Activated CD8-positive, alpha-beta memory T cell treated with anti-CD3 and anti-CD28 coated beads, Interleukin-2, amount 10 ng/mL, durations not matched to agents 7 days and 5 days (primary cell): ENCODE data around the gene GTSF1L. TPM values are rescaled to one million over a fixed set of nuclear protein-coding genes. Genes with fewer than 3 reads are reported as not detected.
"Not testable (repeated sequence)": the region's sequence is repeated elsewhere in the genome, so short reads cannot be mapped to it uniquely, and the experiment has no call there.

ENCODE experiments used
- ATAC-seq: fragments of 150-1000 bp; cut with Tn5 transposase; one replicate; pipeline ENCODE4 v1.10.0; 2021; ENCODE audit warnings: moderate library complexity
- CTCF ChIA-PET: fragments of 350-600 bp; sonication (Branson Sonifier 250); formaldehyde crosslinking; loops from one replicate; lab custom pipeline; 2021; ENCODE audit warnings: antibody characterized with exemption; lab: Charles Lee
- DNase-seq: peaks from one replicate; pipeline ENCODE4 v3.0.0-alpha.2; 2020
- H3K27ac Mint-ChIP-seq: one replicate; pipeline ENCODE4 v1.8.0; 2021; ENCODE audit warnings: mild to moderate bottlenecking, mixed read lengths
- H3K27me3 Mint-ChIP-seq: one replicate; pipeline ENCODE4 v1.8.0; 2021; ENCODE audit warnings: mixed read lengths
- H3K36me3 Mint-ChIP-seq: one replicate; pipeline ENCODE4 v1.8.0; 2021; ENCODE audit warnings: mild to moderate bottlenecking, mixed read lengths
- H3K4me1 Mint-ChIP-seq: one replicate; pipeline ENCODE4 v1.8.0; 2021; ENCODE audit warnings: mixed read lengths
- H3K4me3 Mint-ChIP-seq: one replicate; pipeline ENCODE4 v1.8.0; 2021; ENCODE audit warnings: mild to moderate bottlenecking, moderate library complexity, mixed read lengths
- H3K9me3 Mint-ChIP-seq: one replicate; pipeline ENCODE4 v1.8.0; 2022; ENCODE audit warnings: low read depth, mixed read lengths
- total RNA-seq, 2 experiments: library from RNA; stranded (reverse); gene quantifications; one replicate each; pipeline ENCODE4 v1.2.3, GENCODE V29; 2021

The GTSF1L gene
- total RNA-seq, result under 1 TPM in 1 of 2 experiments, not detected in 1; 0.28 TPM

GRCh38 chr20:43726811-43727338 is at the start of gene GTSF1L:
GTSF1L (minus strand) TSS chr20:43727002; CDS start chr20:43726694, 308 bp downstream.
- CTCF ChIA-PET, result interaction anchor here (1.8 kb wide), 1 partner anchor 390 kb away, joined by 7 read pairs; no protein-coding TSS in a partner anchor
- Mint-ChIP-seq H3K27me3 (peaks cover under 1% of the 10 kb centered on the region), H3K36me3 (peaks cover 2% of the 10 kb centered on the region), H3K9me3 (peaks cover 2% of the 10 kb centered on the region), H3K27ac (no peak within 1 kb of the TSS), H3K4me3 (no peak within 1 kb of the TSS), H3K4me1 (peaks cover 20% of the 10 kb centered on the region)
- DNase-seq, result no peak
- no peak for ATAC-seq

DNA sequence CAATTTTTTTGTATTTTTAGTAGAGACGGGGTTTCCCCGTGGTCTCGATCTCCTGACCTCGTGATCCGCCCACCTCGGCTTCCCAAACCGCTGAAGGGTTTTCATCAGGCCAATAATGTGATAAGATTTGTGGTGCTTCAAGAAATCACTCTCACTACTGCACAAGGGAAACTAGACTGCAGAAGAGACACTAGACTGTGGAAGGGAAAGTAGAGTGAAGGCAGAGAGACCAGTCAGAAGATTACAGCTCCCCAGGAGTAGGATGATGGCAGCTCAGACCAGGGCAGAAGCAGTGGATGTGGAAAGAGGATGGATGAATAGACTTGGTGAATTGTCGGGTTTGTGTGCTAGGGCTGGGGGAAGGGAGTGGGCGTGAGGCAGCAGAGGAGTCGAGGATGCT is 48.0 kb upstream of the GTSF1L start:
- Mint-ChIP-seq H3K27ac (no peak overlapping the region), H3K36me3 (peaks cover 6% of the 10 kb centered on the region), H3K27me3 (peaks cover 70% of the 10 kb centered on the region), H3K4me1 (no peaks in the 10 kb centered on the region), H3K9me3 (peaks cover 6% of the 10 kb centered on the region), H3K4me3 (no peak overlapping the region)
- no peak for DNase-seq
- ATAC-seq, result no peak
- CTCF ChIA-PET, result no interaction called here

DNA sequence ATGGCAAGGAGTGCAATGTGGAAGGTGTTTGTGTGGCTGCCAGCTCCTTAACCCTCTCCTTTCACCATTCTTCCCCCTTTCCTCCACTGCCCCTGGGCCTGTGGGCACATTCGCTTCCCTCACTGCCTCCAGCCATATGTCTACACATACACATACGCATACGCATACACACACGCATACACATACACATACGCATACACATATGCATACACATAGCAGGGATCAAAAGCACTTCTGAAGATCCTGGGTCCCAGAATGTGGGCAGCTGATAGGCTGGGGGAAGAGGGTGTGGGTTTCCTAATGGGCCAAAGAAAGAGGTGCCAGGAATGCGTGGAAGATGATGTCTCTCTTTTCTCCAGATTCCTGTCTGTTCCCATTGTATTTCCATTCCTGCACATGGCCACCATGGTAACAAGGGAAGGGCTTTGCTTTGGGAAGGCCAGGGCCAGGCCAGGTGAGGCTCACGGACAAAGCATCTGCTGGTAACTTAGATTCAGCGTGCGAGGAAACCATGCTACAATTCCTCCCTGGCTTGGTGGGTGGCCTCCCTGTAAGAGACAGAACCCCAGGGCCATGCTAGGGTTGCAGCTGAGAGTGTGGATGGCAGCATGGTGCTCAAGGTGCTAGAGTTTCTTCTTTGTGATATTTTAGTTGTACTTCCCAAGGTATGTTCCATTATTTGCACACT is 44.8 kb upstream of the GTSF1L start:
- Mint-ChIP-seq H3K27ac (no peak overlapping the region), H3K27me3 (peaks cover 73% of the 10 kb centered on the region)
- no peak for ATAC-seq

GRCh38 chr20:43770342-43770741 is 43.5 kb upstream of the GTSF1L start:
- CTCF ChIA-PET, result interaction anchor here (0.7 to 1.1 kb wide), 2 partner anchors 11 to 321 kb away, joined by 4 to 5 read pairs; no protein-coding TSS in a partner anchor
- H3K27ac Mint-ChIP-seq, result no peak overlapping the region
- H3K4me1 Mint-ChIP-seq, result no peaks in the 10 kb centered on the region
- ATAC-seq (no peak), DNase-seq (no peak)
- peaks cover 4% of the 10 kb centered on the region for H3K36me3 Mint-ChIP-seq
- peaks cover 70% of the 10 kb centered on the region for H3K27me3 Mint-ChIP-seq
- no peaks in the 10 kb centered on the region for H3K9me3 Mint-ChIP-seq
- no peak overlapping the region for H3K4me3 Mint-ChIP-seq

More for the DNA sequence above, 44.8 kb upstream of the GTSF1L start:
- DNase-seq, result no peak
- Mint-ChIP-seq H3K9me3 (peaks cover 1% of the 10 kb centered on the region), H3K36me3 (peaks cover 4% of the 10 kb centered on the region), H3K4me3 (no peak overlapping the region), H3K4me1 (no peaks in the 10 kb centered on the region)
- CTCF ChIA-PET, result interaction anchor here (0.6 to 1.0 kb wide), 2 partner anchors 20 to 312 kb away, joined by 3 read pairs; no protein-coding TSS in a partner anchor

DNA sequence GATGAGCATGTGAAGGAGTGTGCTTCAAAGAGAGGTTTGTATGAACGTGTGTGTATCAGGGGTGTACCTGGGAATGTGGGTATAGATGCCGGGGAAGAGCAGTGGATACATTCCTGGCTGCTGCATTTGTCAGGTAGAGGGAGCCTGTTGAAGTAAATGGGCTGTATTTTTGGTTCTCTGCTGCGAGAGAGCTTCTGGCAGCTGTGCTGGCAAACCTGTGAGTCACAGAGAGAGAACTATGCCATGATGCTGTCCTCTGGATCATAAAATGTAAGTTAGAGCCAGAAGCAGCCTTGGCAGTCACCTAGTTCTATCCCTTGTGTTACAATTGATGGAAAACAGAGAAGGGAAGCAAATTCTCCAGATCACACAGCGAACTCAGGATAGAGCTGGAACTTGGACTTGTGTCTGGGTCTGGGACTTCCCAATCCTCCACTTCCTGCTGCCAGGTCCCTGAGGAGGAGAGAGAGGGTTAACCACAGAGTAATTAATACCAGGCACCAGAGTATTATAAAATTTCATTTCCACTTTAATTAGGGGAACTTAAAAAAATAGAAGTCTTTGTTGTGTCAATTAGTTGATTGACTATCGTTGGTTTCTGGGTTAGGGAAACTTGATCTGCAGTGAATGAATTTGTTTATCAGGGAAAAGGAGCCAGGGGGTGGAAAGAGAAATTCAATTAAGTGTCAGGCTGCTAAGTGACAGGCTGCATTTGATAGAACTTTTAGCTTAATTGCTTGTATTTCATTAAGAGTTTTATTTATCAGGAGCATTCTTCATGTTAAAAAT is 41.1 kb upstream of the GTSF1L start:
- H3K36me3 Mint-ChIP-seq, result peaks cover 1% of the 10 kb centered on the region
- CTCF ChIA-PET, result interaction anchor here (0.8 kb wide), 1 partner anchor 54 kb away, joined by 3 read pairs; no protein-coding TSS in a partner anchor
- H3K9me3 Mint-ChIP-seq, result no peaks in the 10 kb centered on the region
- DNase-seq (no peak), ATAC-seq (no peak)
- H3K4me3 Mint-ChIP-seq, result no peak overlapping the region
- H3K27ac Mint-ChIP-seq, result no peak overlapping the region
- peaks cover 59% of the 10 kb centered on the region for H3K27me3 Mint-ChIP-seq
- H3K4me1 Mint-ChIP-seq, result no peaks in the 10 kb centered on the region

DNA sequence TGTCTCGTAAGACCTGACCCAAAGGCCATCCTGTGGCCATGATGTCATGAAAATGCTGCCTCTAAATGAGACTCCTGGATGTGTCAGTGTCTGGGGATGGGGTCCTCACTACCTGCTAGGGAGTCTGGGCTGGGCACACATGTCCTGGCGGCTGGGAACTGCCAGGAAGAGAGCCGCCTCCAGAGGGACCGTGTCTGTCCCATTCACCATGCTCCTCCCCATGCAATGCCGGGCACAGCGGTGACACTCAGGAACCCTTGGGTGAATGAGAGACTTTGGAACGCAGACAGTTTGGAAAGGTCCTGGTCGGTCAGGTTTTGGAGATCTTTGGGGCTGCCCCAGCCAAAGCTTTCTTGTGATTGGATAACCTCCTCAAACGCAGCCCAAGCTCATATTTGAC is 40.1 kb upstream of the GTSF1L start:
- no peak for ATAC-seq
- CTCF ChIA-PET, result no interaction called here
- DNase-seq, result no peak
- H3K4me1 Mint-ChIP-seq, result no peaks in the 10 kb centered on the region
- H3K4me3 Mint-ChIP-seq, result no peak overlapping the region
- peaks cover 1% of the 10 kb centered on the region for H3K36me3 Mint-ChIP-seq
- no peak overlapping the region for H3K27ac Mint-ChIP-seq
- no peaks in the 10 kb centered on the region for H3K9me3 Mint-ChIP-seq
- peaks cover 51% of the 10 kb centered on the region for H3K27me3 Mint-ChIP-seq

GRCh38 chr20:43766385-43766784 is 39.6 kb upstream of the GTSF1L start:
- H3K4me3 Mint-ChIP-seq, result no peak overlapping the region
- peaks cover 53% of the 10 kb centered on the region for H3K27me3 Mint-ChIP-seq
- no peaks in the 10 kb centered on the region for H3K4me1 Mint-ChIP-seq
- no peaks in the 10 kb centered on the region for H3K9me3 Mint-ChIP-seq
- no peak for DNase-seq
- no peak overlapping the region for H3K27ac Mint-ChIP-seq
- no peaks in the 10 kb centered on the region for H3K36me3 Mint-ChIP-seq
- CTCF ChIA-PET, result interaction anchor here (1.3 kb wide), 1 partner anchor 16 kb away, joined by 5 read pairs; no protein-coding TSS in a partner anchor
- ATAC-seq, result no peak

DNA sequence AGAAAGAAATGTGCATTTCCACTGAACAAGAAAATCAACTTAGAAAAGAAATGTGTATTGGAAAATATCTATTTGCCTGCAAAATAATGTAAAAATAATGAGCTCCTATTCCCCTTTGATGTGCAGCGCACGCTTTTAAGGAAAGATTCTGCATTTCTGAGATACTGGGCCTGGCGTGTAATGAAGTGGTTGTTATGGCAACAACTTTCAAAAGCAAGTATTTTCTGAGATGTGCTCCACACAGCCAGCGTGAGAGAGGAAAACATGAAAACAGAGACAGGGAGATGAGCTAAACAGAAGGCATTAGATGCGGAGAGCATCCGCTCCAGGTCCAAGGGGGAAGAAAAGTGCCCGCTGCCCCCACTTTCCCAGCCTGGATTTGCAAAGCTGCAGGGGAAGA is 39.1 kb upstream of the GTSF1L start:
- DNase-seq (no peak), ATAC-seq (no peak)
- H3K27me3 Mint-ChIP-seq, result peaks cover 51% of the 10 kb centered on the region
- H3K4me3 Mint-ChIP-seq, result no peak overlapping the region
- H3K9me3 Mint-ChIP-seq, result no peaks in the 10 kb centered on the region
- H3K36me3 Mint-ChIP-seq, result no peaks in the 10 kb centered on the region
- H3K4me1 Mint-ChIP-seq, result no peaks in the 10 kb centered on the region
- CTCF ChIA-PET, result interaction anchor here (1.3 kb wide), 1 partner anchor 15 kb away, joined by 5 read pairs; no protein-coding TSS in a partner anchor
- H3K27ac Mint-ChIP-seq, result no peak overlapping the region

DNA sequence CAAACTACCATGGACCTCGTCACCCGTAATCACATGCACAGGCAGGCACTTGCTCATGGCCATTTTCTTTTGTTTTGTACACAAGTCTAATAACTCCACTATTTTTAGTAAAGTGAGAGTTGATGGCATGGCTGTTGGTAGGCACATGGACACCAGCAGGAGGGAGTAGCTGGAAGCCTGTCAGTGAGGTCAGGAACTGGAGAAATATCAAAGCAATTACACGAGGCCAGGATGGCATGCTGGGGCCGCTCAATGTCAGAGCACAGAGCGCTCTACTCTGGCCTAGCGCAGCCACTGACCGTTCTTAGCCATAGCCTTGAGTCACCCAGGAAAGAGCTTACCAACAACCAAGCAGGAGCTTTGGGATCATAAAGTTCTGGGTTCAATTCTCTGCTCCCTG is 36.1 kb upstream of the GTSF1L start:
- Mint-ChIP-seq H3K9me3 (no peaks in the 10 kb centered on the region), H3K4me3 (no peak overlapping the region), H3K27me3 (peaks cover 46% of the 10 kb centered on the region), H3K36me3 (peaks cover under 1% of the 10 kb centered on the region), H3K27ac (no peak overlapping the region), H3K4me1 (no peaks in the 10 kb centered on the region)
- DNase-seq (no peak), ATAC-seq (no peak)
- CTCF ChIA-PET, result interaction anchor here (0.9 to 1.6 kb wide), 4 partner anchors 11 to 77 kb away, joined by 3 to 4 read pairs (median 3); no protein-coding TSS in a partner anchor

GRCh38 chr20:43761386-43762340 is 34.9 kb upstream of the GTSF1L start:
- Mint-ChIP-seq H3K27me3 (peaks cover 34% of the 10 kb centered on the region), H3K9me3 (no peaks in the 10 kb centered on the region), H3K4me1 (no peaks in the 10 kb centered on the region), H3K27ac (no peak overlapping the region), H3K36me3 (peaks cover 3% of the 10 kb centered on the region), H3K4me3 (no peak overlapping the region)
- DNase-seq, result no peak
- CTCF ChIA-PET, result interaction anchor here (0.9 to 1.5 kb wide), 2 partner anchors 12 to 20 kb away, joined by 3 read pairs; no protein-coding TSS in a partner anchor
- no peak for ATAC-seq

DNA sequence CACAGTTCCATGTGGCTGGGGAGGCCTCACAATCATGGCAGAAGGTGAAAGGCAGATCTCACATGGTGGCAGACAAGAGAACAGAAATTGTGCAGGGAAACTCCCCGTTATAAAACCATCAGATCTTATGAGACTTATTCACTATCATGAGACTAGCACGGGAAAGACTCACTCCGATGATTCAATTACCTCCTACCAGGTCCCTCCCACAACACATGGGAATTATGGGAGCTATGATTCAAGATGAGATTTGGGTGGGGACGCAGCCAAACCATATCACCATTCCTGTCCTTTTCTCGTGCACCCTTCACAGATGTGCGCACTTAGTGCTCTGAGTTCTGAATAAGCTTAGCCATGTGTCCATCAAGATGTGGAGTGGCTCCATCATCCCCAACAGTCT is 31.1 kb upstream of the GTSF1L start:
- H3K4me1 Mint-ChIP-seq, CTCF ChIA-PET, H3K4me3 Mint-ChIP-seq, ATAC-seq, H3K27ac Mint-ChIP-seq, DNase-seq, H3K9me3 Mint-ChIP-seq: not testable (repeated sequence)
- Mint-ChIP-seq H3K36me3 (peaks cover 17% of the 10 kb centered on the region), H3K27me3 (peaks cover 24% of the 10 kb centered on the region)

- peaks cover 29% of the 10 kb centered on the region for H3K4me1 Mint-ChIP-seq
- no peak overlapping the region for H3K27ac Mint-ChIP-seq
- no peak overlapping the region for H3K4me3 Mint-ChIP-seq
- H3K36me3 Mint-ChIP-seq, result peaks cover 20% of the 10 kb centered on the region
- H3K27me3 Mint-ChIP-seq, result peaks cover 17% of the 10 kb centered on the region
- CTCF ChIA-PET, result interaction anchor here (1.1 kb wide), 1 partner anchor 84 kb away, joined by 4 read pairs; no protein-coding TSS in a partner anchor
- no peak for DNase-seq
- ATAC-seq, result no peak
- no peaks in the 10 kb centered on the region for H3K9me3 Mint-ChIP-seq
Measured at GRCh38 chr20:43755851-43756250, 29.0 kb upstream of the GTSF1L start.
